HG03103 (cell line): ENCODE data around the gene SAMD5.

Experiments
- ATAC-seq: cut with Tn5 transposase; IDR thresholded peaks from one replicate; pipeline ENCODE4 v1.9.1; 2021; ENCODE audit warnings: low read depth; ENCODE audit not compliant: unreplicated experiment

The SAMD5 gene

DNA sequence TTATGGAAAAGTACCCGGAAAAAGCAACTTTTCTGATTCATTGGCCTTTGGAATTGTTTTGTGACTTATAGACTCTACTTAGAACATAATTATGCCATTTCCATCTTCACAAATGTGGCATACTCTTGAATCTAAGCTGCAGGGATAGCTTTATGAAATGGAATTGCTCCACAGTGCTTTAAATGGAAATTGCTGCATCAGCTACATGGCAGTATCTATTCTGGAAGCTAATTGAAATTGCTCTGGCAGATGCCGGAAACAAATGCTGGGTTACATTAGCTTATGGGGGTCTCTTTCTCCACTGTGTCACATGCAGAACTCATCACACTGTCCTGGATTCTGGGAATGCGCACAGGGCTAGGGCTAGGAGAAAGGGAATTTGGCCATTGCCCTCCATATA, 108.9 kb downstream of the SAMD5 start:
- ATAC-seq: no peak

DNA sequence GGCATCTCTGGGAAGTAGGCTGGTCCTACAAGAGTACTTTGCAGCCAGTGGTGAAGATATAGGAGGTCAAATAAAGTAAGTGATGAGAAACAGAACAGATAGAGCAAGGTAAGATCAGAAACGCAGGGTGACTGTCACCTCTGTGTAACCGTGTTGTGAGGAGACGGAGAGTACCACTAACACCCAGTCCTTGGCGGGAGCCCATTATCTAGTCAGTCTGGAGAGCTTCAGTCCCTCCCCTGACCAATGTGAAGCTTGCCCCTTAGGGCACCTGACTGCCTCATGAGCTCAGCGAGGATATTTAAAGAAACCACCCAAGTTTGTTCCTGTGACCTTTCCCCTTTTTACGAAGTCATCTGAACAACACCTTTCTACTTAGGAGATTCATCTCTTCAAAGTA, 110.0 kb downstream of the SAMD5 start:
- ATAC-seq: no peak

DNA sequence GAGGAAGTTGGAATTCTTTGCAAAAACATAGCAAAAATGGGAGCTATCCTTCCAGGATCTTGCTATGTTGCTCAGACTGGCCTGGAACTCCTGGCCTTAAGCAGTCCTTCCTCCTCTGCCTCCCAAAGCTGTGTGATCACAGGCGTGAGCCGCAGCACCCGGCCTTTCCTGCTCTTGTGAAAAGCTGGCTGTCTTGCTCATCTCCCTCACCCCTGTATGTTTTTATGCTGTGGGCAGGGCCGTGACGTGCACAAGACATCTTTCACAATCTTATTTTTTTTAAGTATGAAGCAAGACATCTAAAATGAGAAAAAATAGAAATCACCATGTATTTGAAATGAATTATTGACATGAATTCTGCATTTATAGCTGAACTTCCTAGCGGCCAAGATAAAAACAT, 110.4 kb downstream of the SAMD5 start:
- ATAC-seq: no peak
